Measurements from ENCODE around the gene MTHFD2L.

The MTHFD2L gene

GRCh38 chr4:74134500-74134852 is 23.4 kb upstream of the MTHFD2L start:
- TF ChIP-seq CTCF (IDR thresholded peaks at IDR 0.05; ENCODE audit: low read depth, low read length) = no peak
- DNase-seq (ENCODE audit: extremely low read depth, low read depth) = no peak

DNA sequence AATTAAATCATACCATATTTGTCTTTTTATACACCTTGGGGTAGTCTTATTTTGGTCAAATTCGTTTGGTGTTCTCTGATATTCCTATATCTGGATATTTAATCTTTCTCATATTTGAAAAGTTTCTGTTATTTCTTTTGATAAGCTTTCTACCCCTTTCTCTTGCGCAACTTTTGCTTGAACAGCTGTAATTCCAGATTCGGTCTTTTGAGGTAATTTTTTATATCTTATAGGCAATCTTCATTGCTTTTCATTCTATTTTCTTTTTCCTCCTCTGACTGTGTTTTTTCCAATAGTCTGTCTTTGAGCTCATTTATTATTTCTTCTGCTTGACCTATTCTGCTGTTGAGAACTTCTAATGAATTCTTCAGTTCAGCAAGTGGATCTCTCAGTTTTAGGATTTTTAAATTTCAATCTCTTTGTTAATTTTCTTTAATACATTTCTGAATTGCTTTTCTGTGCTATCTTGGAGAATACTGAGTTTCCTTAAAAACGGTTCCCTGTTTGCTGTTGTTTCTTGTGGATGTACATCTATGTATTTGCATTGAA is 11.3 kb upstream of the MTHFD2L start:
- DNase-seq (ENCODE audit: extremely low read depth, low read depth) = no peak
- TF ChIP-seq CTCF (IDR thresholded peaks at IDR 0.05; ENCODE audit: low read depth, low read length) = no peak

GRCh38 chr4:74148205-74148604 is 9.7 kb upstream of the MTHFD2L start:
- no peak for TF ChIP-seq CTCF (IDR thresholded peaks at IDR 0.05; ENCODE audit: low read depth, low read length)
- no peak for DNase-seq (ENCODE audit: extremely low read depth, low read depth)

- TF ChIP-seq CTCF (IDR thresholded peaks at IDR 0.05; ENCODE audit: low read depth, low read length) = no peak
- no peak for DNase-seq (ENCODE audit: extremely low read depth, low read depth)
Measured at GRCh38 chr4:74152836-74153235, 5.1 kb upstream of the MTHFD2L start.

- no peak for TF ChIP-seq CTCF (IDR thresholded peaks at IDR 0.05; ENCODE audit: low read depth, low read length)
Measured at GRCh38 chr4:74156521-74156920, 1.4 kb upstream of the MTHFD2L start.

DNA sequence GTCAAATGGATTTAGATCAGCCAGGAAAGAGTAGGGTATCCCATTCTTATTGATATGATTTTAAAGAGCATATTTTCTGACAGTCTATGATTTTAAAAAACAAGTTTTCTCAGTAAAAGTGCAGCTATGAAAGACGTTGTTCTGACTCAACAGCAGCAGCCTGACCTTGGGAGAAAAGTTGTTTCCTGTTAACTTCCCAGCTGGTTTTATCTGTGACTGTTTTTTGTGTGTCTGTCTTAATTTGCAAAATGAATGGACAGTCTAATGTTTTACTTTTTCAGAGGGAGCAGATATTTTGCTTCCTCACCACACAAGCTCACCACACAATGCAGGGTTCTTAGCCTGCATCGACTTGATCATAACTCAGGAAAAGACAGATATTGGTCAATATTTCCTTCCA is 764 bp upstream of the MTHFD2L start:
- TF ChIP-seq CTCF (IDR thresholded peaks at IDR 0.05; ENCODE audit: low read depth, low read length) = no peak
- DNase-seq (ENCODE audit: extremely low read depth, low read depth) = no peak

More at GRCh38 chr4:74156521-74156920, 1.4 kb upstream of the MTHFD2L start:
- DNase-seq (ENCODE audit: extremely low read depth, low read depth) = no peak

DNA sequence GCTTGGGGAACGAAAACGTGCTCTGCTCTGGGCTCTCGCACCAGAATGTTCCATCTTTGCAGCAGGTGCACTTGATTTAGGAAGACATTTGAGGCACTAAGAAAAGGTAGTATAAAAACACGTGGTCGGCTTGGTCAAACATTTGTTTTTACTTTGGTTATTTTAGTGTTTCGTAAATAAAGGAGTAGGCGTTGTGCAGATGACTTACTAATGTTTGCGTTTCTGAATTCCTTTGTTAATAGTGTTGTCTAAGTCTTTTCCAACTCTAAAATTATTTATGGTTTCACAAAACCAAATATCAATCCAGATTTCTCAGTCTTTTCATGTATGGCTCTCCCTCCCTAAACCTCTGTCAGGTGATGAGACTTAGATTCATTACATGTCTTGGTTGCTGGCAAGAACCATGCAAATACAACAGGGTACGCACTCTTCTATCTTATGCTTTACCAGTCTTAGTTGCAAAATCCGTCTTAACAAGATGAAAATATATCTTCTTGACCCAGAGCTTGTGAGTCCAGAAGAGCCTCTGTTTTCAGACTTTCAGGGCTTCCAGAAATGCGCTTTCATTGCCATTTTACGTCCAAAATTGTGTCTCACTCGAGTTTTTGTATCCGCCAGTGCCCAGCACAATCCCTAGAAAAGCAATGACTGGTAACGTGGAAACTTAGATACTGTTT is 686 bp downstream of the MTHFD2L start:
- no peak for TF ChIP-seq CTCF (IDR thresholded peaks at IDR 0.05; ENCODE audit: low read depth, low read length)
- DNase-seq (ENCODE audit: extremely low read depth, low read depth) = no peak

Data from AG09319 (cell line).